A172 (cell line): ENCODE measurements around the gene PCGF6. TPM values are rescaled to one million over a fixed set of nuclear protein-coding genes. Genes with fewer than 3 reads are reported as not detected.
"Not testable (repeated sequence)": the region's sequence is repeated elsewhere in the genome, so short reads cannot be mapped to it uniquely, and the experiment has no call there.

ENCODE experiments used
- DNase-seq: peaks from one replicate; pipeline ENCODE4 v3.0.0-alpha.2; 2015; ENCODE audit warnings: low spot score
- total RNA-seq: library from RNA; depleted of rRNA; stranded (reverse); fragments of >200 nt; shearing (Covaris generic); gene quantifications from 2 replicates; pipeline ENCODE4 v1.2.3, GENCODE V29; 2014

Gene PCGF6
- total RNA-seq, 1 experiment from 2014 or later: 42.0 TPM

GRCh38 chr10:103316087-103316486, 34.9 kb downstream of the PCGF6 start:
- DNase-seq: no peak

DNA sequence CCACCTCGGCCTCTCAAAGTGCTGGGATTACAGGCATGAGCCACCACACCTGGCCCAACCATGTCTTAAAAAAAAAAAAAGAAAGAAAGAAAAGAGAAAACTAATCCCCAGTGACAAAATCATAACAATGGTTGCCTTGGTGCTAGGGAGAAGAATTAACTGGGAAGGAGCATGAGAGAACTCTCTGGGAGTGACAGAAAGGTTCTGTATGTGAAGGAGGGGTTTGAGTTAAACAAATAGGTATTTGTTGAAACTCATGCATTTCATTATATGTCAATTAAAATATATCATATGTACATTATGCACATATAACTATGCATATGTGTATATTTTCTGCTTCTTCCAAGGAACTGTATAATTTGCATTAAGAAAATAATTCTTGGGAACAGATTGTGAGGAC, 40.7 kb downstream of the PCGF6 start:
- no peak for DNase-seq

DNA sequence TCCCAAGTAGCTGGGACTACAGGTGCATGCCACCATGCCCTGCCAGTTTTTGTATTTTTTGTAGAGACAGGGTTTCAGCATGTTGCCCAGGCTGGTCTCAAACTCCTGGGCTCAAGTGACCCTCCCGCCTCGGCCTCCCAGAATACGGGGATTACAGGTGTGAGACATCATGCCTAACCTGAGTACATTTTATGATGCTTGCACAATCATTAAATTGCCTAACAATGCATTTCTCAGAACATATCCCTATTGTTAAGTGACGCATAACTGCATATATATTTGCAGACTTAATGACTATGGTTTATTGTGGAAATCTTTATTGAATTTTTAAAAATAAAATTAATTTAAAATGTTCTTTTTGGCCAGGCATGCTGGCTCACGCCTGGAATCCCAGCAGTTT, 43.3 kb downstream of the PCGF6 start:
- DNase-seq: no peak

DNA sequence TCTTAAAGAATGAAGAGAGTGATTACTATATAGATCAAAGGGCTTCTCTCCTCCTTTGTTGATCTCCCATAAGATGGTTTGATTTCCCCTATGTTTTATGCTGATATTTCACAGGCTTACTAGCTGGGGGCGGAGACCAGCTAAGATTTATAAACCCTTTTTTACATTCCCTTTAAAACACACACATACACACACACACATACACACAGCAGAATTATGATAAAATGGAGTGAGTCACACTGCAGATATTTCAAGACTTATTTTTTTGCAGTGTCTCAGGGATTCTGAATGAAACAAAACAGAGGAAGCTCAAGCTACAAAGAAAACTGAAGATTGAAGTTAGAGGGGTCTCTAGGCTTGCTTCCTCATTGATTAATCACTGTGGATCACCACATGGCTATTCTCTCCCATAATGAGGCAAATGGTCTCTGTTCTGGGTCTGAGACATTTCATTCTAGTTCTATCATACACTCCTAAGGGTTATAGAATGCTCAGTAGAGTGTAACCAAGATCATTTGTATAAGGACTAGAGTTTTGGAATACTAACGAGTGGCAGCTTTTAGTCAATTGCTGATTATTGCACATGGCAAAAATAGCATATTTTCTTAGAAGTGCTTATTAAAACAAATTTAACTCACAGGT, 55.4 kb downstream of the PCGF6 start:
- DNase-seq: peak; percentile 40

GRCh38 chr10:103291588-103291987, 59.4 kb downstream of the PCGF6 start:
- no peak for DNase-seq

DNA sequence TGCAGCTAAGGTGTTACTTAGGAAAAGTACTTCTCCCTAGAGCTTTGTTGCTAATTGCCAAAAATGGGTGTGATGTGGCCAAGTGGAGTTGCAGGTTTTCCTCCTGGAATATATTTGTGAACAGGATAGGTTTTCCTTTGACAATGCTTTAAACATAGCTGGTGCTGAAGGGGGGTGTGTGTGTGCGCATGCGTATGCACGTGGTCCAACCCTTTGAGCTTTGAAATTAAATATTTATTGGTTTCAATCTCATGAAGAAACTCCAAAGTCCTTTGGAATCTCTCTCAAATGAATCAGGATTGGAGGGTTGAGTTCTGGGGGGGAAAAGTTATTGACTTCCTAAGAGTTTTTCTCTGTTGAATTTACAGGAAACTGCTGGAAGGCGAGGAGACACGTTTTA, 62.9 kb downstream of the PCGF6 start:
- no peak for DNase-seq

DNA sequence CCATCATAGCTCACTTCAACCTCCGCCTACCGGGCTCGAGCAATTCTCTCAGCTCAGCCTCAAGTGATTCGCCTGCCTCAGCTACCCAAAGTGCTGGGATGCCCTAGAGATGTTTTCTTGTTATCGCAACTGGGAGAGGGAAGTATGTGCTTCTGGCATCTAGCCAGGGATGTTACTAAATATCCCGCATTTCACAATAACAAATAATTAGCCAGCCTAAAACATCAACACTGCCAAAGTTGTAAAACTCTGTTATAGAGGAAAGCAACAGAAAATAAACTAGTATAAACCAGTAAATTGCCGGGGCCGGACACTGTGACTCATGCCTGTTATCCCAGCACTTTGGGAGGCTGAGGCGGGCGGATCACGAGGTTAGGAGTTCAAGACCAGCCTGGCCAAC, 66.8 kb downstream of the PCGF6 start:
- peak; percentile 12 for DNase-seq

DNA sequence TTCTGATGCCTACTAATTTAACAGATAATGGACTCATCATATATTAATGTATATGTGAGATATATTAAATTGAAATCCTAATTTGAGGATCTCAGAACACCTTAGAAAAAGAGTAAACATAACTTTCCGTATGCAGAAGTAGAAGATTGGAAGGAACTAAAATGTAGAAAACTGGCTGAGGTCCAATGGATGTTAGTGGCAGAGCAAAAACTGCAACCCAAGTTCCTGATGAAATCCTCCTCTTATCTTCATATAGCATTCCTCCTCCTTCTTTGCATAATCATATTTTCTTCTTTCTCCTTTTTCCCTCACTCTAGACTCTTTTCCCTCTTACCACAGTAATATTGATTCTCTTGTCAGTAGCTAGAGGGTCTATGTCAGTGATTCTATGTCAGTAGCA, 68.0 kb downstream of the PCGF6 start:
- DNase-seq: no peak

- no peak for DNase-seq
These were observed 69.2 kb downstream of the PCGF6 start for GRCh38 chr10:103281753-103282152.

DNA sequence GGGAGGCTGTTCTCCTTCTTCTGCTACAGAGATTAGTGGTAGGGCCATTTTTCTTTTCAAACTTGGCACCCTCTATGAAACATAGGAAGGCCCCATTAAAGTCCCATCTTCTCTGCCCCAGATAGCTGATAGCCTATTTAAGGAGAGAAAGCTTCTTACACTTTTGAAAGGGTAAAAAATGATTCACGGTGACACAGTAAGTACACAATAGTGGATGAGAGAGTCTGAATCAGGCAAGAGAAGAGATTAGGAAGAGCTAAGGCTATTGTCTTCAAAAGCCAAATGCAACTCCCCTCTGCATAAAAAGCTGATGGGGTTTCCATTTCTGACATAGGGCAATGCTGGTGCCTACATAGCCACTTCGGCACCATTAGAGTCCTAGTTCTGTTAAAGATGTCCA, 70.4 kb downstream of the PCGF6 start:
- no peak for DNase-seq

- DNase-seq: no peak
These were observed 70.9 kb downstream of the PCGF6 start for GRCh38 chr10:103280031-103280430.

DNA sequence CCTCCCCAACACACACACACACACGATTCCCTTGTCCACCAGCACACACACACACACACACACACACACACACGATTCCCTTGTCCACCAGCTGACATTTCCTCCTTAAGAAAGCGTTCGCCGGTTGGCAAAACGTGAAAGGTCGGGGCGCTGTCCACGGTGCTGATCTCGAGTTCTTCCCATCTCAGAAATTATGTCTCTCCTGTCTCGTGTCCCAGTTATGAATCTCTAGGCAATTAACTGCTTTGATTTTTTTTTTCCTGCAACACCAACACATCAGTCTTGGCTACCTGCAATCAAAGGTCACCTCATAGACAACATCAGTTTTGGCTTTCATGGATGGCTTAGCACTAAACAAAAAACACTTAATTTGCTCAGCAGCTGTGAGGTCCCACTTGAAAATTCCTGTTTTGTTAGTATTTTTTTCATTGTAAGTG, 72.1 kb downstream of the PCGF6 start:
- DNase-seq: no peak

GRCh38 chr10:103278537-103278823, 72.5 kb downstream of the PCGF6 start:
- no peak for DNase-seq

- DNase-seq: no peak
These were observed 73.0 kb downstream of the PCGF6 start for GRCh38 chr10:103277713-103278536.

DNA sequence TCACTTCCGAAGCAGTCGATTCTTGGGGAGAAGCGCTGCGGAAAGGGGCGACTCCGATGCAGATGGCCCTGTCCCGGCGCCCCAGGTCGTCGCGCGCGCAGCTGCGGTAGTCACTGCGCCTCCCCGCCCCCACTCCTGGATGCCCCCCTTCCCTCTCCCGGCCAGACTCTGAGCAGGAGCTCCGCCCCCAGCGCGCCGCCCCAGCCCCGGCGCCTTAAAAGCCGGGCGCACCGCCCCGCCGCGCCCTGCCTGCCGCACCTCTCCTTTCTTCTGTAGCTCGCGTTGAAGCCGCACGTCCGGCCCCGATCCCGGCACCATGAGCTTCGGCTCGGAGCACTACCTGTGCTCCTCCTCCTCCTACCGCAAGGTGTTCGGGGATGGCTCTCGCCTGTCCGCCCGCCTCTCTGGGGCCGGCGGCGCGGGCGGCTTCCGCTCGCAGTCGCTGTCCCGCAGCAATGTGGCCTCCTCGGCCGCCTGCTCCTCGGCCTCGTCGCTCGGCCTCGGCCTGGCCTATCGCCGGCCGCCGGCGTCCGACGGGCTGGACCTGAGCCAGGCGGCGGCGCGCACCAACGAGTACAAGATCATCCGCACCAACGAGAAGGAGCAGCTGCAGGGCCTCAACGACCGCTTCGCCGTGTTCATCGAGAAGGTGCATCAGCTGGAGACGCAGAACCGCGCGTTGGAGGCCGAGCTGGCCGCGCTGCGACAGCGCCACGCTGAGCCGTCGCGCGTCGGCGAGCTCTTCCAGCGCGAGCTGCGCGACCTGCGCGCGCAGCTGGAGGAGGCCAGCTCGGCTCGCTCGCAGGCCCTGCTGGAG, 73.8 kb downstream of the PCGF6 start, which contains the start of gene INA:
TSS of gene INA (plus strand) at position 243 of the 817 bp plus-strand sequence. CDS start at position 317, 74 bp downstream.
- no peak for DNase-seq

DNA sequence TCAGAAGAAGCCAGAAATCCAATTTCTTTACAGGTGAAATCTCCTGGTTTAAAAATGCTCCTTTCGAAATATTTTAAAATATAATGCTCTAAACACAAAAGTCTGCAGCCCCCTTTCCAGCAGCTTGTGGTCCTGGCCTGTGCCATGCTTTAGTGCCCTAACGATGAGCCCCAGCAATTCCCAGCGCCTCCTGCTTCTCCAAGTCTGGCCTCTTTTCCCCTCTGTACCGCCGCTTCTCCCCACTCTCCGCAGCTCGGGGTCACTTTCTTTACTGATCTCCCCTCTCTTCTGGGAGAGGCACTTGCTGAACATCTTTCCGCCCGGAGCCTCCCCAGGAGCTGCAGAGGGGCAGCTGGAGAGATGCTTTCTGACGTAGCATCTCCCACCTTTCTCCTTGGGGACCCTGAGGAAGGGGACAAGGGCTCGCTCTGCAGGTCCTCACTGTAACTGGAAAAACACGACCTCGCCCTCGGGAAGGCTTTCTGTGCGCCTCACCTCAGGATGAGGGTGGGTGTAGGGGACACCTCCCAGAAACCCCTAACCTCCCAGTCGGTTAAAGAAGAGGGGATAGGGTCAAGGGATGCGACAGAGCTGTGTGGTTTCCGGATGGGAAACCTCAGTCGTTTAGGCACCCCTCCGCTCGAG, 74.6 kb downstream of the PCGF6 start:
- no peak for DNase-seq

GRCh38 chr10:103273041-103273441, 77.9 kb downstream of the PCGF6 start:
- peak; percentile 99 for DNase-seq

- peak; percentile 67 for DNase-seq
These were observed 85.1 kb downstream of the PCGF6 start for GRCh38 chr10:103265717-103266329.

GRCh38 chr10:103262229-103262628, 88.7 kb downstream of the PCGF6 start:
- DNase-seq: peak; percentile 24

GRCh38 chr10:103259989-103260388, 91.0 kb downstream of the PCGF6 start:
- no peak for DNase-seq

GRCh38 chr10:103258928-103259327, 92.0 kb downstream of the PCGF6 start:
- not testable (repeated sequence) for DNase-seq

- DNase-seq: no peak
These were observed 93.1 kb downstream of the PCGF6 start for GRCh38 chr10:103257812-103258211.
